Sigmoid colon (tissue), 7 donors: Measurements from ENCODE around the gene PABPN1. TPM values are rescaled to one million over a fixed set of nuclear protein-coding genes. Genes with fewer than 3 reads are reported as not detected.
"Not testable (repeated sequence)": the region's sequence is repeated elsewhere in the genome, so short reads cannot be mapped to it uniquely, and the experiment has no call there.

Source experiments
- DNase-seq: peaks from one replicate; pipeline ENCODE4 v3.0.0-alpha.2; 2019
- H3K27ac ChIP-seq, 4 donors: fragments of 200-600 bp; sonication (generic); one replicate each; pipeline ENCODE4 v1.5.1; 2016 to 2019; ENCODE audit warnings: mild to moderate bottlenecking in 1 of 4
- H3K27me3 ChIP-seq, 3 donors: fragments of 200-600 bp; sonication (generic); one replicate each; pipeline ENCODE4 v1.5.1; 2019; ENCODE audit warnings: mild to moderate bottlenecking in 1 of 3
- H3K36me3 ChIP-seq, 4 donors: fragments of 200-600 bp; sonication (generic); one replicate each; pipeline ENCODE4 v1.5.1; 2016 to 2019
- H3K4me1 ChIP-seq, 4 donors: fragments of 200-600 bp; sonication (generic); one replicate each; pipeline ENCODE4 v1.5.1; 2017 to 2019
- H3K4me3 ChIP-seq, 4 donors: fragments of 200-600 bp; sonication (generic); one replicate each; pipeline ENCODE4 v1.5.1; 2017 to 2019; ENCODE audit warnings: mild to moderate bottlenecking in 2 of 4, moderate library complexity in 1 of 4
- H3K9me3 ChIP-seq, 4 donors: fragments of 200-600 bp in 3 of 4; sonication (generic) in 3 of 4; one replicate each; pipeline versions ENCODE4 v1.5.1 to v1.6.1; 2013 to 2019
- EP300 ChIP-seq, 4 donors: sonication (generic); formaldehyde crosslinking; IDR thresholded peaks; one replicate each; pipeline ENCODE4 v1.6.1; 2017; ENCODE audit warnings: antibody characterized with exemption in 4 of 4
- POLR2A ChIP-seq, 2 donors: fragments of 450-650 bp; IDR thresholded peaks; one replicate each; pipeline ENCODE4 v1.6.1; 2016; ENCODE audit warnings: antibody characterized with exemption in 2 of 2, mild to moderate bottlenecking in 2 of 2, moderate library complexity in 2 of 2
- POLR2AphosphoS5 ChIP-seq, 4 donors: sonication (generic); formaldehyde crosslinking; IDR thresholded peaks; one replicate each; pipeline ENCODE4 v1.6.1; 2017; ENCODE audit warnings: antibody characterized with exemption in 4 of 4
- WGBS, 2 donors: extraction: QIAGEN DNeasy Blood & Tissue Kit; methylation state at CpG; one replicate each; pipeline ENCODE4 v1.1.7; 2013; 5-methylcytosine and 5-hydroxymethylcytosine counted together
- intact Hi-C: fragments of 100-400 bp; cut with DNase I; formaldehyde crosslinking; loops from one replicate; pipeline ENCODE4 v1.15.1; 2023
- polyA plus RNA-seq, 3 donors: library from polyadenylated mRNA; stranded (reverse); fragments of 200-250 nt; gene quantifications; one replicate each; pipeline ENCODE4 v1.2.3, GENCODE V29; 2013
- total RNA-seq, 4 donors: library from RNA; depleted of rRNA; stranded (reverse); fragments of >200 nt; gene quantifications; one replicate each; pipeline ENCODE4 v1.1.0, GENCODE V29; 2016
- TF ChIP-seq, protein P1 (sequence below), 4 experiments: fragments of 450-650 bp in 3 of 4; fragments of 200-600 bp in 1 of 4; IDR thresholded peaks; one replicate each; pipeline ENCODE4 v1.5.1; 2016 to 2019; ENCODE audit warnings: antibody characterized with exemption in 4 of 4, mild to moderate bottlenecking in 3 of 4, moderate library complexity in 2 of 4
- donor health status: healthy with polysubstance abuse.
- donor health status: Bipolar disorder and iron deficiency.
- donor health status: healthy.

The PABPN1 gene
- total RNA-seq (10 to 100 TPM; 38.3 to 71.5 (median 48.3) TPM), polyA plus RNA-seq (100 to 1,000 TPM in 1 of 3 donors, 10 to 100 TPM in 2; 69.1 to 137 (median 76.3) TPM)

DNA sequence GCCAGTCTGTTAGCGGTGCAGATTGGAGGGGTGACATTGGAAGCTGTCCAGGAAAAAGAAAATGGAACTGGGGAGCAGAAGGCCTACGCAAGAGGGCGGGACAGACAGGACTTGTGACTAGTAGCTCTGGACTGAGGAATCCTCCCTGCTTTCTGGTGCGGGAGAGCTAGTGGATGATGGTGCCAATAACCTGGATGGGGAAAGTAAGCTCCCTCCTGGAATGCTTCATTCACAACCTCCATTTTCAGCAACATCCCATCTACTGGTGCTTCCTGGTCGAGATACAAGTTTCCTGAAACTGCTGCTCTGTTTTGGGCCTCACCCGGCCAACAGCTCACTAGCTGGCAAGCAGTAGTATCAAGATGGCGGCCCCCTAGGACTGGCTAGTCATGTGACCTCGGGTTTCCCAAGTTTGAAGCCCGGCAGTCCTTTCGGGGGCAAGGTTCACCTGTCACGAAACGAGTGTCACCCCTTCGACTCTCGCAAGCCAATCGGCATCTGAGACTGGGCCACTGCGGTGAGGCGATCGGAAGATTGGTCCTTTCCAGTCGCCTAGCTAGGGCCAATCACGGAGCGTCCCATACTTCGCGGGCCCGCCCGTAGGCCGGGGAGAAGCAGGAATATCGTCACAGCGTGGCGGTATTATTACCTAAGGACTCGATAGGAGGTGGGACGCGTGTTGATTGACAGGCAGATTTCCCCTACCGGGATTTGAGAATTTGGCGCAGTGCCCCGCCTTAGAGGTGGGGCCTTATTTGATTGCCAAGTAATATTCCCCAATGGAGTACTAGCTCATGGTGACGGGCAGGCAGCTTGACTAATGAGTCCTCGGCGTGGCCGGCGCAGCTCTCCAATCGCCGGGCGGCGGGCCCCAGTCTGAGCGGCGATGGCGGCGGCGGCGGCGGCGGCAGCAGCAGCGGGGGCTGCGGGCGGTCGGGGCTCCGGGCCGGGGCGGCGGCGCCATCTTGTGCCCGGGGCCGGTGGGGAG lies at the start of gene PABPN1:
PABPN1 (plus strand) TSS at position 874 of the 988 bp plus-strand sequence; CDS start at position 887, 13 bp downstream.
- TF ChIP-seq, protein P1, sequence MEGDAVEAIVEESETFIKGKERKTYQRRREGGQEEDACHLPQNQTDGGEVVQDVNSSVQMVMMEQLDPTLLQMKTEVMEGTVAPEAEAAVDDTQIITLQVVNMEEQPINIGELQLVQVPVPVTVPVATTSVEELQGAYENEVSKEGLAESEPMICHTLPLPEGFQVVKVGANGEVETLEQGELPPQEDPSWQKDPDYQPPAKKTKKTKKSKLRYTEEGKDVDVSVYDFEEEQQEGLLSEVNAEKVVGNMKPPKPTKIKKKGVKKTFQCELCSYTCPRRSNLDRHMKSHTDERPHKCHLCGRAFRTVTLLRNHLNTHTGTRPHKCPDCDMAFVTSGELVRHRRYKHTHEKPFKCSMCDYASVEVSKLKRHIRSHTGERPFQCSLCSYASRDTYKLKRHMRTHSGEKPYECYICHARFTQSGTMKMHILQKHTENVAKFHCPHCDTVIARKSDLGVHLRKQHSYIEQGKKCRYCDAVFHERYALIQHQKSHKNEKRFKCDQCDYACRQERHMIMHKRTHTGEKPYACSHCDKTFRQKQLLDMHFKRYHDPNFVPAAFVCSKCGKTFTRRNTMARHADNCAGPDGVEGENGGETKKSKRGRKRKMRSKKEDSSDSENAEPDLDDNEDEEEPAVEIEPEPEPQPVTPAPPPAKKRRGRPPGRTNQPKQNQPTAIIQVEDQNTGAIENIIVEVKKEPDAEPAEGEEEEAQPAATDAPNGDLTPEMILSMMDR (IDR thresholded peaks at IDR 0.05) = no peak
- TF ChIP-seq POLR2A (IDR thresholded peaks at IDR 0.05) (peak in 1 of 2 donors; percentile 6), EP300 (IDR thresholded peaks at IDR 0.05) (peak in 1 of 4 donors; percentile 24), POLR2AphosphoS5 (IDR thresholded peaks at IDR 0.05) (peak; percentile 64 to 84 (median 78))
- intact Hi-C loops = loop anchor here (2.0 to 10.0 kb wide), 2 partner anchors 14 to 234 kb away; partner anchors contain the start of genes BCL2L2, THTPA and ZFHX2
- peak; percentile 100 for DNase-seq
- WGBS, 2 donors = 4 to 6% methylated on average over 63 of the region's 63 CpGs
- H3K27me3 ChIP-seq = no peaks in the 10 kb centered on the region
- peaks cover 17 to 32% (median 19%) of the 10 kb centered on the region in 4 donors for H3K36me3 ChIP-seq
- peak within 1 kb of the TSS; percentile 97 to 99 (median 98) for H3K27ac ChIP-seq
- H3K4me3 ChIP-seq = peak within 1 kb of the TSS; percentile 95 to 99 (median 98)
- peaks cover 0 to 29% (median 21%) of the 10 kb centered on the region in 4 donors for H3K4me1 ChIP-seq
- no peaks in the 10 kb centered on the region for H3K9me3 ChIP-seq

DNA sequence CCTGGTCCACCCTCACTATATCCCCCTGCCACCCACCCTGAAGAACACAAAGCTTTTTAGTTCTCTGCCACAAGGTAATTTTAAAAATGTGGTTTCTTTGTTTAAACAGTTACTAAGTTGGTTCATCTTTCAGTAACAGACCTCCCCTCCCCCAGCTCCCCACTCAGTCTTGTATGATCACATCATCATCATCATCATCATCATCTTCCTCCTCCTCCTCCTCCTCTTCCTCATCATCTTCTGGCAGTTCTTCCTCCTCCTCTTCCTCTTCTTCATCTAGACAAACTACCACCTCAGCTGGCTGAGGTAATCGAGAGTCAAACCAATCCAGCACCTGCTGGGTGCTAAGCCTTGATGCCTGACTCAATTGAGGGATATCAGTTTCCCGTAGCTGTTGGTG lies 45.8 kb upstream of the PABPN1 start:
- no peak for DNase-seq
- intact Hi-C loops = no loop called here
- H3K27ac ChIP-seq = no peak overlapping the region
- H3K4me3 ChIP-seq = no peak overlapping the region
- no peak for TF ChIP-seq POLR2A (IDR thresholded peaks at IDR 0.05)
- no peak for TF ChIP-seq EP300 (IDR thresholded peaks at IDR 0.05)
- TF ChIP-seq, protein P1 (IDR thresholded peaks at IDR 0.05) = no peak
- TF ChIP-seq POLR2AphosphoS5 (IDR thresholded peaks at IDR 0.05) = no peak
- peaks cover 0 to 15% (median 0%) of the 10 kb centered on the region in 4 donors for H3K36me3 ChIP-seq
- WGBS, 2 donors = 91 to 95% methylated on average over 2 of the region's 2 CpGs
- no peaks in the 10 kb centered on the region for H3K27me3 ChIP-seq
- H3K9me3 ChIP-seq = no peaks in the 10 kb centered on the region
- H3K4me1 ChIP-seq = no peaks in the 10 kb centered on the region

GRCh38 chr14:23277189-23277588 lies 44.1 kb upstream of the PABPN1 start:
- WGBS, 2 donors = 48 to 84% methylated on average over 3 of the region's 3 CpGs
- Histone ChIP-seq H3K27ac (no peak overlapping the region), H3K4me1 (no peaks in the 10 kb centered on the region), H3K27me3 (no peaks in the 10 kb centered on the region), H3K9me3 (no peaks in the 10 kb centered on the region), H3K36me3 (peaks cover 0 to 15% (median 0%) of the 10 kb centered on the region in 4 donors), H3K4me3 (no peak overlapping the region)
- no peak for DNase-seq
- intact Hi-C loops = no loop called here
- no peak for TF ChIP-seq POLR2A (IDR thresholded peaks at IDR 0.05)

GRCh38 chr14:23277928-23278327 lies 43.3 kb upstream of the PABPN1 start:
- H3K27me3 ChIP-seq, H3K4me1 ChIP-seq, H3K27ac ChIP-seq, H3K9me3 ChIP-seq, H3K4me3 ChIP-seq, intact Hi-C loops, DNase-seq: not testable (repeated sequence)
- WGBS, 2 donors = 80 to 93% methylated on average over 6 of the region's 6 CpGs
- H3K36me3 ChIP-seq = peaks cover 0 to 15% (median 0%) of the 10 kb centered on the region in 4 donors

DNA sequence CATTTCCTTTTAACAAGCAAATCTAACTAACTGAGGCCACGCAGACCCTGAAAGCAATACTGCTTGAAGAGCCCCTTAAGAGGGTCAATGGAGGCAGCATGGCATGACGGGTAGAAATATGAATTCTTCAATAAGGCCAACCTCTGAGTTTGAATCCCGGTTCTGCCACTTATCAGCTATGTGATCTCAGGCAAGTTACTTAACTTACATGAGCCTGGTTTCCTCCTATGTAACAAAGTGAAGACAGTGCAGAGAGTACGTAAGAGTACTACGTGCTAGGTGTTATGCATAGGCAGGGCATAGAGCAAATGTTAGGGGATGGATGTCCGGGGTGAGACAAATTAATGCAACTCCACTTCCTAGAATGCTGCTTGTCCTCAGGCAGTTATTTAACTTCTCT lies 40.0 kb upstream of the PABPN1 start:
- TF ChIP-seq POLR2AphosphoS5 (IDR thresholded peaks at IDR 0.05) (no peak), POLR2A (IDR thresholded peaks at IDR 0.05) (no peak), EP300 (IDR thresholded peaks at IDR 0.05) (no peak)
- TF ChIP-seq, protein P1 (IDR thresholded peaks at IDR 0.05) = no peak
- Histone ChIP-seq H3K36me3 (peaks cover 0 to 6% (median 0%) of the 10 kb centered on the region in 4 donors), H3K27ac (no peak overlapping the region), H3K9me3 (no peaks in the 10 kb centered on the region), H3K27me3 (no peaks in the 10 kb centered on the region), H3K4me1 (peaks cover 0 to 15% (median 13%) of the 10 kb centered on the region in 4 donors), H3K4me3 (no peak overlapping the region)
- intact Hi-C loops = no loop called here
- DNase-seq = no peak
- 96% methylated on average over 6 of the region's 6 CpGs for WGBS, 2 donors
